GM12801 (cell line): Measurements from ENCODE around the gene TCF25.

ENCODE experiments used
- CTCF ChIP-seq: IDR thresholded peaks from one replicate; pipeline ENCODE4 v1.5.1; 2011; ENCODE audit warnings: control low read depth; ENCODE audit not compliant: insufficient read length; ENCODE audit errors: extremely low read depth

Gene TCF25

GRCh38 chr16:89892635-89893034, 19.2 kb downstream of the TCF25 start:
- TF ChIP-seq CTCF: no peak

GRCh38 chr16:89893642-89894548, 20.5 kb downstream of the TCF25 start:
- no peak for TF ChIP-seq CTCF

- TF ChIP-seq CTCF: no peak
Measured at GRCh38 chr16:89895482-89896250, 22.3 kb downstream of the TCF25 start.

DNA sequence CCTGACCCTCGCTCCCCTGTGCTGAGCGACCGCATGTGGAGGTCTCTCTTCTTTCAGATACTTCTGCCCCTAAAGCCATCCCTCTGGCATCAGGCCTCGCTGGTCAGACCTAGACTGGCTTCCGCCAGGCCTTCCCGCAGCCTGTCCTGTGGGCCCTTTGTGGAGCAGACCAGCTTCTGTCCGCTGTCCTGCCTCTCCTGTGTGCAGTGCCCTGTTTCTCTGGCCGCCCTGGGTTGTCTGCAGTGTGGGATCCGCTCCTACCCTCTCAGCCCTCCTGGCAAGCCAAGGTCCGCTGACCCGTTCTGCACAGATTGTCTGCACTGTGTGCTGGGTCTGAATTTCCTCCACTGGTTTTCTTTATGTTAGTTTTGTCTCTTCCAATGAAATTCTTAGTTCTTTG, 23.8 kb downstream of the TCF25 start:
- no peak for TF ChIP-seq CTCF

DNA sequence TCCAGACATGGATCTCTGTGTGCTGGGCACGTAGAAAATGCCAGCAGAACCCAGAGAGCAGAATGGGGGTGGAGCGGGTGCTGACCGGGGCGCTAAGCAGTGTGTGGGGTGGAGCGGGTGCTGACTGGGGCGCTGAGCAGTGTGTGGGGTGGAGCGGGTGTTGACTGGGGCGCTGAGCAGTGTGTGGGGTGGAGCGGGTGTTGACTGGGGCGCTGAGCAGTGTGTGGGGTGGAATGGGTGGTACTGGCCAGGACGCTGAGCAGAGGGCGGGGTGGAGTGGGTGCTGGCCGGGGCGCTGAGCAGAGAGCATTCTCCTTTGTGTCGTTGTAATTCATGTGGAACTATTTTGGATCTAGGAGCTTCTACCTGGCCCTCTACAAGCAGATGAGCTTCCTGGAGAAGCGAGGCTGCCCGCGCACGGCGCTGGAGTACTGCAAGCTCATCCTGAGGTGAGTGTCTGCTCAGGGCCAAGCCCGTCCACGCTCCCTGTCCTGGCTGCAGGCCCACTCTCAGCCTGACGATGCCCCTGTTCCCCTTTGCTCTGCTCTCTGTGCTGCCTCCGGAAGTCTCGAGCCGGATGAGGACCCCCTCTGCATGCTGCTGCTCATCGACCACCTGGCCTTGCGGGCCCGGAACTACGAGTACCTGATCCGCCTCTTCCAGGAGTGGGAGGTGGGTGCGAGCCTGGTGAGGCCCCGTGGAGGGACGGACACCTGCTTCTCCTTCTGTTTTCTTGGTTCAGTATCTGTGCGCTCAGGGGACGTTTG, 25.0 kb downstream of the TCF25 start:
- no peak for TF ChIP-seq CTCF

DNA sequence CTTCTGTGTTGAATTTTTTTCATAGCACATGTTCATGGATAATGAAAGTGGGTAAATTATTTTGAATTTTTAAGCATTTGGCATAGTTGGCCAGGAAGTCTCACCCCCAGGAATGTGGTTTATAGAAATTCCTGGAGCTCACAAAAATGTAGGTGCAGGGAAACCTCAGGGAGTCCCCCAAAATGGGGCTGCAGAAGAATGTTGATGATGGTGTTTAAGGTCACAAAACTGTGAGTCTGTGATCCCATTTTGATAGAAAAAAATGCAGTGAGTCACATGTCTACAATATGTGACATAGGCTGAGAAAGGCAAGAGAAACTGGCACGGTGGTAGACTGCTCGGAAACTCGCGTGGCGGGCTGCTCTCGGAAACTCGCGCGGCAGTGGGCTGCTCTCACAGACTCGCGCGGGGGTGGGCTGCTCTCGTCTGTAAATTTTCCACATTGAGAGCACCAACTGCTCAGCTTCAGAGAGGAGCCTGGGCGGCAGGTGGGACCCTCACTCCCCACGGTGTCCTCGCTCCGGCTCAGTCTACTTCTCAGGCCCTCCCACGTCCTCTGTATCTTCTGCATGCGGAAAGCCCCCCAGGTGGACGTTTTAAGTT, 26.6 kb downstream of the TCF25 start:
- TF ChIP-seq CTCF: no peak

DNA sequence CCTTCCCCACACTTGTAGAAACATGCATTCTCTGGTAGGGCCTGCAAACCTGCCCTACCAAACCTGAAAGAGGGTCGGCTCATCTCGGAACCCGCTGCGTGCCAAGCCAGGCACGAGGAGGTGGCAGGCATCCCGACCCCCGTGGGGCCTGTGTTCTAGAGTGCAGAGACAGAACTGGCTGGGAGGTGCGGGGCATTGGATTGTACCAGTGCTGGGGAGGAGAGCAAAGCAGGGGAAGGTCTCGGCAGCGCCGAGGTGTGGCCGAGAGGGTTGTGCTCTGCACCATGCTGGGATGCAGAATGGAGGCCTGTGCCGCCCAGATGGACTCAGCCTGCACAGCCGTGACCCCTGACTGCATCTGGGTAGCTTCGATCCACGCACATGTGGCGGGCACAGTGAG, 27.5 kb downstream of the TCF25 start:
- TF ChIP-seq CTCF: no peak
